NAMALWA (cell line): Measurements from ENCODE around the gene F5.

Source experiments
- DNase-seq: peaks from one replicate; pipeline ENCODE4 v3.0.0-alpha.2; 2015; ENCODE audit warnings: low spot score

The F5 gene

DNA sequence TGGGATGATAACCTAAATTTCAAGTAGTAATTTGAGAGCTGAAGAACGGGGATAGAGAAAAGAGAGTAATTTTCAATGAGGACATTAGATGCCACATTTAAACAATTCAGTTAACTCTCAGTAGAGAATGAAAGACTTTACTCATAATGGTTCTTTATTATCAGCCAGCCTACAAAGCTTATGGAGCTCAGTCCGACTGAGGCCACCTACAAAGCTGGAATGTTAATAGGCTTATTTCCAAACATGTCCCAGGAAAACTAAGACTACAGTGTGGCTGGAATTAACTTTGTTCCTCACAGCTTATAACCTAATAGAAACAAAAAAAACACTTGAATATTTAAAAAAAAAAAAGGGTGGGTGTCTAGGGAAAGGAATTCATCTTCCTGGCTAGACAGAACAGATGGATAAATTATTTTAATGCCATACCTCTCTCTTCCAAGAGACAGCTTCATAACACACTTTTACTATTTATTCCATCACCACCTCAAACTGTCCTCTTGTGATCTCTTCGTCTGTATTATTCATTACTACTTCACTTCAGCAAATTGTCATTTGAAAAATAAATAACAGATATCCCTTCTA is 110.4 kb downstream of the F5 start:
- no peak for DNase-seq

DNA sequence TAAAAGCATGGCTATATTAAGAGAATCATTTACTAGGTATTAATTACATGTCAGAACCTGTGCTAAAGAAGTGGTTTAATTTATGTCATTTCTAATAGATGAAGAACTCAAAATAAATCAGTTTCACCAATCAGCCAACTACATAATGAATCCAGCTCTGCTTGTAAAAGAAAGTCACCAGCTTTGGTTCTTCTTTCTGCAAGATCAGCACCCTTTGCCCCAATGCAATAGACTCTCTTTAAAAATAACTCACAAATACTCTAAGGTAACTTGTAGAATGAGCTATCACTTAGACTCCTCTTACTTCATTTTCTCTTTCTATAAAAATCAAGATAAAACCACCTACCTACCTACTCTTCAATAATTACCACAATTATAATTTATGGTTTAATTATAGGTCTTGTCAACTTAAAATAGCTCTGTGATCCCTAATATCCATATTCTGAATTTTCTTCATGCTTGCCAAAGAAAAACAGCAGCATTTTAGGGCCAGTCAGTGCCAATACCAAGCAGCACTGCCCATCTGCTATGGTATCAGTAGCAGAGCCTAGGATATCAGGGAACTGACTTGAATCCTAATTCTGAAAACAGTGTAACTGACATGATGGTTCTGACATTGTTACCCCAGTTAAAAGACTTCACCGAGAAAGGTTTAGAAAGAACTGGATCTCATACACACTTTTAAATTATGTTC is 111.8 kb downstream of the F5 start:
- no peak for DNase-seq

DNA sequence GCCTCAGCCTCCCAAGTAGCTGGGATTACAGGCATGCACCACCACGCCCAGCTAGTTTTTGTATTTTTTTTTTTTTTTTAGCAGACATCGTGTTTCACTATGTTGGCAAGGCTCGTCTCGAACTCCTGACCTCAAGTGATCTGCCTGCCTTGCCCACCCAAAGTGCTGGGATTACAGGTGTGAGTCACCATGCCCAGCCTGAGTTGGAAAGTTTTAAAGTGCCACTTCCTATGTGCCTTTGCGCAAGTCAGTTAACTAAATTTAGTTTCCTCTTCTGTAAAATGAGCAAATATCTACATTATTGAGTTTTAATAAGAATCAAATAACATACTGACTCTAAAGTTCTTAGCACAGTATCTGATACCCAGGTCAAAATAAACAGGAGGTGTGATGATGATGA is 112.9 kb downstream of the F5 start:
- no peak for DNase-seq

DNA sequence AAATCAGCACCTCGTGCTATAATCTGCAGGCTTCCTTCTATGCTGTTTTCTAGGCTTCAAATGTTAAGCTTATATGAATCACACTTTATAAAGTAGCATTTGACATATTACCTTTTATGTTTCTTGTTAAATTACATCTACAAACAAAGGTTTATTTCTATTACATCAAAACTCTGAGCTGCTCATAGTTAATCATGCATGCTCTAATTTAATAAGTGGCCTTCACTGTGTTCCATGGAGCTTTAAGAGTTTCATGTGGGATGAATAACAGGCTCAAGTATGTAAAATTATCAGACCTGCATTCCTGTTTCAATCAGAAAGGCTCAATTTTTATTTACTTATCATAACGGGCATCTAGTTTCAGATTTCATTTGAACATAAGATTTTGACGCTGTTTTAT is 113.5 kb downstream of the F5 start:
- DNase-seq: no peak

DNA sequence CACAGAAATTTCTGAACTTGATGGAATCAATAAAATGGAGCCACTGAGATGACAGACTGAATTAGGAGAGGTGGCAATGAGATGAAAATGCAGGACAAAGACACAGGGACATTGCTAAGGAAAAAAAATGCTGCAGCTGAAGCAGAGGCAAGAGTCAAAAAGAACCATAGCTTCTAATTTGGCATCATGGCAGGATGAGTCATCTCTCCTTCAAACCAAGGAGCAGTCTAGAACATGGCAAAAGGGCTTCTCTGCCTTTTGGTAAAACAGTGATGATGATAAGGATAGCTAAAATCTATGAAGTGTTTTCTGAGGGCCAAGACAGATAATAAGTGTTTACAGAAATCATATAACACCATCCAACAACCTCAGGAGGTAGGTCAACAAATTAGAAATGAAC is 117.3 kb downstream of the F5 start:
- DNase-seq: no peak

DNA sequence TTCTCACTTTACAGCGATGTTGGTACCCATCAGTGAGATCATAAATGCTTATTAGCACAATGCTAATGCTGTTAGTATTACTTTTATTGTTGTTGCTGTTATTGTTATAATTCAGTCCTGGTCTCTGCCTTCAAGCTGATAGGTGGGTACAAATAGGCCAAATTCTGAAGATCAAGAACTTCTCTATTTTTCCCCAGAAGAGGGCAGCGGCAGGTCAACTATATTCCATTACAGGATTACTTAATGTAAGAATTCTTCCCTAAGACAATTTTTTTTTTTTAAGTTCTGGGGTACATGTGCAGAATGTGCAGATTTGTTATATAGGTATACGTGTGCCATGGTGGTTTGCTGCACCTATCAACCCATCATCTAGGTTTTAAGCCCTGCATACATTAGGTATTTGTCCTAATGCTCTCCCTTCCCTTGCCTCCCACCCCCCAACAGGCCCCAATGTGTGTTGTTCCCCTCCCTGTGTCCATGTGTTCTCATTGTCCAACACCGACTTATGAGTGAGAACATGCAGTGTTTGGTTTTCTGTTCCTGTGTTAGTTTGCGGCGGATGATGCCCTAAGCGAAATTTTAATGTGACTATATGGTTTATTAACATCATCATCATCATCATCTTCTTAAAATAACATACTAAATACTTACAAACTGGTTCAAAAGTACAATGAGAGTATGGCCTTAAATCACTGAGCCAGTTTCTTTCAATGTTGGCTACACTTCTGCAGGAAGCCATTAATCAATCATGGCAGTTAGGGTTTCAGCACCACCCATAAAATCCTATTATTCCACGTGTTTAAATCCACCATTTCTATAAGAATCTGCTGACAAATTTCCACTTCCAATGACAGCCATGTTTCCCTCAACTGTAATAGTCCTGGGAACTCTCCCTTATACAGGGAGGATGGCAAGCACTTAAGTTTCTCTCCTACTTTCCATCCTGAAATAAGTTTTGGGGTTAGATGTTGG is 119.7 kb downstream of the F5 start:
- peak; percentile 61 for DNase-seq

DNA sequence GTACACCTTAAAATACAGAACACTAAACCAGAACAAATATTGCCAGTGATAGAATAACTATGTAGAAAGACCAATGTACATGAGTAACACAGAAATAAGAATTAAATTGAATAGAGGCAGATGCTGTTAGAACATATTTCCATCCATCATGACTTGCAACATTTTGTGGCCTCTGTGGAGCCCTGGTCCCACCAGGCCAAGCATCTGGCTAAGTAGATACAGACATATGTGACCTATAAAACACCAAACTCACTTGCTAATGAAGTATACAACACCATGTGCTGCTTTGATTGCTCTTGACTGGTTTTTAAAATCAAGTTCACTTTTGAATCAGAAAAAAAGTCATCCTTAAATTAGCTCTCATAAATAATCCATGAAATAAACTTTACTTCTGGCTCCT is 121.0 kb downstream of the F5 start:
- no peak for DNase-seq
